HepG2 (cell line): Measurements from ENCODE around the gene S100A10. TPM values are rescaled to one million over a fixed set of nuclear protein-coding genes. Genes with fewer than 3 reads are reported as not detected.

ENCODE experiments used
- ATAC-seq: fragments of 200-7000 bp; cut with Tn5 transposase; 3 replicates; pipeline ENCODE4 v1.9.1; 2020; ENCODE audit warnings: mild to moderate bottlenecking, moderate library complexity
- BruUV-seq: library from RNA; stranded (reverse); fragments of 400-500 nt; replicated peaks from 2 replicates; lab custom pipeline; 2021; lab: Mats Ljungman, UMichigan
- CTCF ChIA-PET: fragments of 300-600 bp; formaldehyde crosslinking; extraction: SDS; loops from one replicate; lab custom pipeline; 2021; ENCODE audit warnings: low total read pairs, inconsistent platforms, low intra/inter-chr PET ratio; lab: Yijun Ruan, JAX
- POLR2A ChIA-PET: fragments of 350-600 bp; sonication (Branson Sonifier 250); formaldehyde crosslinking; loops from one replicate; lab custom pipeline; 2020; ENCODE audit warnings: antibody characterized with exemption, inconsistent platforms; lab: Yijun Ruan, JAX
- DNase-seq: peaks from one replicate; pipeline ENCODE4 v3.0.0-alpha.2; 2015; ENCODE audit warnings: low spot score
- FAIRE-seq: peaks from 3 replicates; lab custom pipeline; 2011; peaks lifted over from hg19 to GRCh38; lab: Jason Lieb, UNC
- H2AFZ ChIP-seq: one replicate; pipeline ENCODE4 v1.6.1; 2011; ENCODE audit warnings: low read length, inconsistent platforms
- H3K27ac ChIP-seq: fragments of 300-600 bp; 3 replicates; pipeline ENCODE4 v1.8.0; 2011; ENCODE audit warnings: mixed run types, mild to moderate bottlenecking, mixed read lengths, low read length, inconsistent platforms; ENCODE audit not compliant: insufficient read depth; ENCODE audit errors: extremely low read length
- H3K27me3 ChIP-seq, 2 experiments: fragments of 200-600 bp in 1 of 2; 2 replicates in 1 of 2; 3 replicates in 1 of 2; pipeline versions ENCODE4 v1.6.0 to v1.8.0; 2011; ENCODE audit warnings: low read length in 2 of 2, mild to moderate bottlenecking in 2 of 2, moderate library complexity in 2 of 2, inconsistent platforms in 1 of 2; ENCODE audit not compliant: insufficient read depth in 2 of 2, control insufficient read depth in 1 of 2
- H3K36me3 ChIP-seq, 2 experiments: fragments of 200-600 bp in 1 of 2; replicated peaks in 1 of 2; 2 replicates in 1 of 2; 3 replicates in 1 of 2; pipeline versions ENCODE4 v1.5.1 to v1.8.0; 2011; ENCODE audit warnings: low read length in 2 of 2, inconsistent platforms in 1 of 2; ENCODE audit not compliant: insufficient read depth in 2 of 2, control insufficient read depth in 1 of 2
- H3K4me1 ChIP-seq: 2 replicates; pipeline ENCODE4 v1.5.1; 2012; ENCODE audit warnings: low read length, inconsistent platforms; ENCODE audit not compliant: insufficient read depth
- H3K4me2 ChIP-seq: 2 replicates; pipeline ENCODE4 v1.6.0; 2011; ENCODE audit warnings: low read depth, low read length, inconsistent platforms
- H3K4me3 ChIP-seq, 3 experiments: fragments of 200-600 bp in 1 of 3; sonication (generic), shearing (Covaris generic) in 1 of 3; replicated peaks in 1 of 3; 2 replicates each; pipeline ENCODE4 v1.5.1; 2011 to 2016; ENCODE audit warnings: low read length in 3 of 3, inconsistent platforms in 2 of 3, low read depth in 2 of 3, mild to moderate bottlenecking in 2 of 3, control low read depth in 1 of 3, mixed read lengths in 1 of 3; ENCODE audit not compliant: insufficient read depth in 1 of 3
- H3K79me2 ChIP-seq: one replicate; pipeline ENCODE4 v1.6.1; 2011; ENCODE audit warnings: low read length, inconsistent platforms; ENCODE audit not compliant: insufficient read depth
- H3K9ac ChIP-seq: 2 replicates; pipeline ENCODE4 v1.6.0; 2011; ENCODE audit warnings: mild to moderate bottlenecking, low read depth, low read length, inconsistent platforms; ENCODE audit not compliant: insufficient read depth
- H3K9me3 ChIP-seq: 2 replicates; pipeline ENCODE4 v1.5.1; 2012; ENCODE audit warnings: mild to moderate bottlenecking, low read length
- H4K20me1 ChIP-seq: 2 replicates; pipeline ENCODE4 v1.6.0; 2011; ENCODE audit warnings: inconsistent platforms, mild to moderate bottlenecking, low read length, moderate library complexity; ENCODE audit not compliant: insufficient read depth
- ATF7 ChIP-seq, 2 experiments: fragments of 450-650 bp in 1 of 2; sonication (generic) in 1 of 2; formaldehyde crosslinking in 1 of 2; IDR thresholded peaks; 2 replicates each; pipeline versions ENCODE4 v1.4.0 to v1.6.1; 2016 to 2020; ENCODE audit warnings: antibody characterized with exemption in 1 of 2, mild to moderate bottlenecking in 1 of 2, missing genetic modification reagents in 1 of 2
- BRCA1 ChIP-seq: sonication (generic); formaldehyde crosslinking; IDR thresholded peaks from 2 replicates; pipeline ENCODE4 v1.4.0; 2020; ENCODE audit warnings: missing genetic modification reagents
- CEBPG ChIP-seq: IDR thresholded peaks from 2 replicates; pipeline ENCODE4 v1.6.1; 2016
- CTCF ChIP-seq: sonication (generic); formaldehyde crosslinking; IDR thresholded peaks from 2 replicates; pipeline ENCODE4 v1.5.0; 2020; ENCODE audit warnings: mild to moderate bottlenecking, missing genetic modification reagents, moderate library complexity
- KAT2B ChIP-seq: fragments of 150-350 bp; IDR thresholded peaks from 2 replicates; pipeline ENCODE4 v1.6.1; 2014; ENCODE audit warnings: low read depth, low read length, borderline replicate concordance
- NBN ChIP-seq: fragments of 450-650 bp; conservative IDR thresholded peaks from 2 replicates; pipeline ENCODE4 v1.6.1; 2017
- NCOR1 ChIP-seq: fragments of 200-600 bp; sonication (generic); IDR thresholded peaks from 2 replicates; pipeline ENCODE4 v1.7.0; 2017; ENCODE audit warnings: antibody characterized with exemption, low read length, borderline replicate concordance
- SMC3 ChIP-seq: IDR thresholded peaks from 2 replicates; pipeline ENCODE4 v1.6.1; 2011; ENCODE audit warnings: low read length, improper control_type of control experiment
- SRSF9 ChIP-seq: fragments of 200-400 bp; formaldehyde crosslinking; IDR thresholded peaks from 2 replicates; pipeline ENCODE4 v1.6.1; 2018; ENCODE audit warnings: borderline replicate concordance, mild to moderate bottlenecking, low read depth, low read length; ENCODE audit not compliant: insufficient read depth, poor library complexity, severe bottlenecking
- STAG1 ChIP-seq: sonication (generic); formaldehyde crosslinking; IDR thresholded peaks from 2 replicates; pipeline ENCODE4 v1.4.0; 2020; ENCODE audit warnings: missing genetic modification reagents
- U2AF1 ChIP-seq: fragments of 200-400 bp; formaldehyde crosslinking; optimal IDR thresholded peaks from 2 replicates; pipeline ENCODE3; 2017; ENCODE audit warnings: mild to moderate bottlenecking, low read depth, low read length
- ZNF33B ChIP-seq: sonication (generic); formaldehyde crosslinking; IDR thresholded peaks from 2 replicates; pipeline ENCODE4 v1.5.1; 2020; ENCODE audit warnings: mild to moderate bottlenecking, missing genetic modification reagents
- ZNF510 ChIP-seq: sonication (generic); formaldehyde crosslinking; IDR thresholded peaks from 2 replicates; pipeline ENCODE4 v1.4.0; 2020; ENCODE audit warnings: low read depth, mild to moderate bottlenecking, missing genetic modification reagents
- ZNF709 ChIP-seq: sonication (generic); formaldehyde crosslinking; IDR thresholded peaks from 2 replicates; pipeline ENCODE4 v1.5.0; 2020; ENCODE audit warnings: mild to moderate bottlenecking, missing genetic modification reagents
- ZNF713 ChIP-seq: sonication (generic); formaldehyde crosslinking; IDR thresholded peaks from 2 replicates; pipeline ENCODE4 v1.4.0; 2020; ENCODE audit warnings: mild to moderate bottlenecking, missing genetic modification reagents
- WGBS: methylation state at CpG from one replicate; pipeline ENCODE4 v1.1.6; 2017; ENCODE audit warnings: low lambda C conversion rate; 5-methylcytosine and 5-hydroxymethylcytosine counted together
- in situ Hi-C: cut with HindIII; loops from 2 replicates; pipeline ENCODE4 v1.10.0; 2017; ENCODE audit warnings: low pct_unique_long_range_greater_than_20kb; ENCODE audit not compliant: extremely low pct_ligation_motif_present
- intact Hi-C: fragments of 100-400 bp; cut with micrococcal nuclease; formaldehyde crosslinking; loops from one replicate; pipeline ENCODE4 v1.10.0; 2022; ENCODE audit not compliant: unreplicated experiment
- polyA plus RNA-seq, 8 experiments: library from polyadenylated mRNA; depleted of rRNA in 3 of 8; stranded (reverse) in 7 of 8; unstranded in 1 of 8; fragments of >200 nt; fragmentation: Illumina TruSeq in 4 of 8; extraction: Trizol in 4 of 8; gene quantifications; 2 replicates each; pipeline versions ENCODE4 v1.2.1 to v1.2.3, GENCODE V29; 2011 to 2016; ENCODE audit warnings: low read depth in 4 of 8, missing spikeins in 1 of 8, mixed read lengths in 1 of 8; ENCODE audit not compliant: insufficient read depth in 1 of 8
- total RNA-seq, 5 experiments: library from RNA; depleted of rRNA; stranded (reverse); fragments of >200 nt; fragmentation: Illumina TruSeq; extraction: Trizol; gene quantifications; 2 replicates each; pipeline ENCODE4 v1.2.3, GENCODE V29; 2016; ENCODE audit warnings: low read depth in 1 of 5
- TF ChIP-seq, protein P1 (sequence below): sonication (generic); formaldehyde crosslinking; IDR thresholded peaks from 2 replicates; pipeline ENCODE4 v1.8.1; 2023; ENCODE audit warnings: mild to moderate bottlenecking, missing genetic modification reagents, borderline replicate concordance
- TF ChIP-seq, protein P2 (sequence below): sonication (generic); formaldehyde crosslinking; IDR thresholded peaks from 2 replicates; pipeline ENCODE4 v1.5.0; 2020; ENCODE audit warnings: mild to moderate bottlenecking, low read depth, missing genetic modification reagents, borderline replicate concordance
- TF ChIP-seq, protein P3 (sequence below): sonication (generic); formaldehyde crosslinking; IDR thresholded peaks from 2 replicates; pipeline ENCODE4 v1.4.0; 2020; ENCODE audit warnings: missing genetic modification reagents, borderline replicate concordance

The S100A10 gene
- total and polyA plus RNA-seq, 2 of the 13 experiments (the other 11 are each of a cell fraction or from before 2014, with no cell fraction given): 16.8 to 28.7 TPM

DNA sequence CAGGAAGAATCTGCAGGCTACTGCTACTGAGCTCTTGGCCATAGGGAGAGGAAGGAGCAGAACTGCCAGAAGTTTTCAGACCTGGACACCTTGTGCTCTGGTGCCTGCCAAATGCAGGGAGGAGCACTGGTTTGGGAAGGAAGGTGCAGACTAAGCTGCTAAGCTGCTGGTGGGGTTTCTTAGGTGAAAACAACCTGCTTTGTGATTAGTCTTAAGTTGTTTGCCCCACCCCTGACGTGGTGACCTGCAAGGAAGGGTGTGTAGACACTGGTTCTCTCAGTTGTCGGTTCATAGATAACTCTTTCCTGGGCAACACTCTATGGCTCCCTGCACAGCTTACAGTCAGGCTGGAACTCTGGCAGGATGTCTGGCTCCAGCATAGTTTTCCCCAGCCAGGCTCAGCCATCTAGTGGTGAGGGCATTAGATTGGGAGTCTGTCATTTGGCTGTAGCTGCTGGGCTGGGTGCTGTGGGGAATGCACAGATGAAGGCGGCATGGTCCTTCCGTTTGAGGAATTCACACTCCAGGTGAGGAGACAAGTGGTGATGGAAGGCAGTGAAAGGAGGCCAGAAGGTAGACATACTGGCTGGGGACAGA lies 10.3 kb upstream of the S100A10 start:
- BruUV-seq: no TSS peak
- in situ Hi-C loops: no loop called here
- POLR2A ChIA-PET: no interaction called here

More for the DNA sequence above, 10.3 kb upstream of the S100A10 start:
- Histone ChIP-seq H3K4me3 (no peak overlapping the region), H3K4me2 (no peak overlapping the region), H3K27ac (no peak overlapping the region), H3K9me3 (no peaks in the 10 kb centered on the region), H3K79me2 (no peaks in the 10 kb centered on the region), H3K36me3 (no peaks in the 10 kb centered on the region), H2AFZ (no peak overlapping the region), H4K20me1 (no peaks in the 10 kb centered on the region), H3K4me1 (peaks cover 11% of the 10 kb centered on the region), H3K9ac (no peak overlapping the region), H3K27me3 (peaks cover 0 to 5% of the 10 kb centered on the region in 2 experiments; a peak in 2 of 5 replicates)
- 0% methylated on average over 2 of the region's 4 CpGs for WGBS
- DNase-seq (no peak), ATAC-seq (peak; percentile 85), FAIRE-seq (no peak)
- TF ChIP-seq, protein P1, sequence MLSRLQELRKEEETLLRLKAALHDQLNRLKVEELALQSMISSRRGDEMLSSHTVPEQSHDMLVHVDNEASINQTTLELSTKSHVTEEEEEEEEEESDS (CRISPR knock-in tag): no peak
- TF ChIP-seq NCOR1 (no peak), ZNF709 (CRISPR knock-in tag) (no peak), KAT2B (no peak), CTCF (CRISPR knock-in tag) (peak; percentile 34), ATF7 (IDR thresholded peaks at IDR 0.05) (no peak), ATF7 (CRISPR knock-in tag; IDR thresholded peaks at IDR 0.05) (no peak), ZNF33B (CRISPR knock-in tag) (no peak), SRSF9 (no peak), ZNF713 (CRISPR knock-in tag) (no peak), STAG1 (CRISPR knock-in tag) (peak; percentile 26; the same call in 1 of the 2 replicates), SMC3 (peak; percentile 12; the same call in 1 of the 2 replicates), NBN (no peak), CEBPG (CRISPR knock-in tag) (no peak), U2AF1 (no peak), ZNF510 (no peak), BRCA1 (CRISPR knock-in tag) (no peak)
- TF ChIP-seq, protein P2, sequence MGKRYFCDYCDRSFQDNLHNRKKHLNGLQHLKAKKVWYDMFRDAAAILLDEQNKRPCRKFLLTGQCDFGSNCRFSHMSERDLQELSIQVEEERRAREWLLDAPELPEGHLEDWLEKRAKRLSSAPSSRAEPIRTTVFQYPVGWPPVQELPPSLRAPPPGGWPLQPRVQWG (CRISPR knock-in tag): no peak
- TF ChIP-seq, protein P3, sequence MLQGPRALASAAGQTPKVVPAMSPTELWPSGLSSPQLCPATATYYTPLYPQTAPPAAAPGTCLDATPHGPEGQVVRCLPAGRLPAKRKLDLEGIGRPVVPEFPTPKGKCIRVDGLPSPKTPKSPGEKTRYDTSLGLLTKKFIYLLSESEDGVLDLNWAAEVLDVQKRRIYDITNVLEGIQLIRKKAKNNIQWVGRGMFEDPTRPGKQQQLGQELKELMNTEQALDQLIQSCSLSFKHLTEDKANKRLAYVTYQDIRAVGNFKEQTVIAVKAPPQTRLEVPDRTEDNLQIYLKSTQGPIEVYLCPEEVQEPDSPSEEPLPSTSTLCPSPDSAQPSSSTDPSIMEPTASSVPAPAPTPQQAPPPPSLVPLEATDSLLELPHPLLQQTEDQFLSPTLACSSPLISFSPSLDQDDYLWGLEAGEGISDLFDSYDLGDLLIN (CRISPR knock-in tag): no peak
- intact Hi-C loops: no loop called here
- CTCF ChIA-PET: interaction anchor here (5.6 to 6.2 kb wide), 2 partner anchors 35 to 70 kb away, joined by 33 to 48 read pairs; no protein-coding TSS in a partner anchor
